HG03025 (cell line): ENCODE measurements around the gene TMEM266.

Source experiments
- ATAC-seq: cut with Tn5 transposase; IDR thresholded peaks from one replicate; pipeline ENCODE4 v1.9.1; 2021; ENCODE audit warnings: mild to moderate bottlenecking, moderate library complexity; ENCODE audit not compliant: unreplicated experiment, low FRiP score

Gene TMEM266

GRCh38 chr15:76223521-76223920 is 163.7 kb downstream of the TMEM266 start:
- no peak for ATAC-seq

DNA sequence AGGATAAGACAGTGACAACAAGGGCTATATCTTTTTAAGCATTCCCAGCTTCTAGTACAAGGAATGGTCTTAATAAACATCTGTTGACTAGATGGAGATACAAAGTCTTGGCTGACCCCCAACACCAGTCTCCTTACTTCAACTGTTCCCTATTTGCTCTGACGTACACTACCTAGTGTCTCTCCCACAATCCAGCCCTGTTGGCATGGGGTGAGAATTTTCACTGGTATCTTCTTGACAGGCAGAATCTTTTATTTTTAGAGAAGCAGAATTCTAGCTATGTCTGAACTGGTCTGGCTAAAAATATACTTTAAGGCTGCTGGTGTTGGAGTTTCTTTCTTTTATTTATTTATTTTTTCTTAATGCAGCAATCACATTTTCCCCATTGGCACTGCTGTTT is 169.5 kb downstream of the TMEM266 start:
- ATAC-seq = no peak

GRCh38 chr15:76233921-76234320 is 174.1 kb downstream of the TMEM266 start:
- no peak for ATAC-seq

DNA sequence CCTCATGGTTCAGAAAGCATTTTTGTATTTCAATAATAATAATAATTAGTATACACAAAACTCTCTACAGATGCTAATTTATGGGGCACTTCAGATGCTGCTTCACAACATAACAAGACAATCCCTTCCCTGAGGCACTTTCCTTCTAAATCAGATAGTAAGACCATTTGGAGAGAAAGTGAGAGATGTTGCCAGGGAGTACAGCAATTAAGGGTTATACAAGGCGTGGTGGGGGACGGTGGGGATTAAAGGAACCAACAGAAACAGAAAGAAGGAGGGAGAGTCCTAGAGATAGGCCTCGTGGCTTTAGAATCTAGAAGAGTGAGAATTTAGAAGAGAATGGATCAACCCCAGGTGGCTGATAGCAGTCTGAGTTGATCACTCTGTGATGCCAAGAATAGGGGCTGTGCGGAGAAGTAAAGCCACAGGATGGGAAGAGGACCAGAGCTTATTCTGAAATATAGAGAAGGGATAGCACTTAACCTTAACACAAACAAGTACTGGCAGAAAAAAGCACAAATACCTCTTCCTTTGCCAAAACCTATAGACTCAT is 174.6 kb downstream of the TMEM266 start:
- no peak for ATAC-seq

- ATAC-seq = no peak
Measured at GRCh38 chr15:76235186-76235826, 175.5 kb downstream of the TMEM266 start.

- no peak for ATAC-seq
Measured at GRCh38 chr15:76236350-76236749, 176.6 kb downstream of the TMEM266 start.

- ATAC-seq = no peak
Measured at GRCh38 chr15:76239786-76240185, 180.0 kb downstream of the TMEM266 start.

GRCh38 chr15:76245072-76245610 is 185.4 kb downstream of the TMEM266 start:
- no peak for ATAC-seq

- no peak for ATAC-seq
Measured at GRCh38 chr15:76251717-76252116, 191.9 kb downstream of the TMEM266 start.

DNA sequence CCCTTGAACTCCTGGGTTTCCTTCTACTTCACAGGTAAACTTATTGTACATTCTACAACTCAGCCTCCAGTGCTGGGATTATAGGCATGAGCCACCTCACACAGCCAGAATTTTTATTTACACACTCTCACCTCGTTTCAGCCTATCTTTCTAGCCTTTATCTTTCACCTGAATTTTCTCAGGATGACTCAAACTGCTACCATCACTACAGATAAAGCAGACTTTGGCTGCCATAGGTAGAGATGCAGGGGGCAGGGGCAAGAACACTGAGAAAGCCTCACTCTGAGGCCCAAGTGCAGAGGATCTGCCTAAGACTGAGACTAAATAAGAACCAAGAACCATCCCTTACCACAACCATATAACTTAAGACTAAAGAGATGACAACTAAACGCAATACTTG is 192.5 kb downstream of the TMEM266 start:
- no peak for ATAC-seq

DNA sequence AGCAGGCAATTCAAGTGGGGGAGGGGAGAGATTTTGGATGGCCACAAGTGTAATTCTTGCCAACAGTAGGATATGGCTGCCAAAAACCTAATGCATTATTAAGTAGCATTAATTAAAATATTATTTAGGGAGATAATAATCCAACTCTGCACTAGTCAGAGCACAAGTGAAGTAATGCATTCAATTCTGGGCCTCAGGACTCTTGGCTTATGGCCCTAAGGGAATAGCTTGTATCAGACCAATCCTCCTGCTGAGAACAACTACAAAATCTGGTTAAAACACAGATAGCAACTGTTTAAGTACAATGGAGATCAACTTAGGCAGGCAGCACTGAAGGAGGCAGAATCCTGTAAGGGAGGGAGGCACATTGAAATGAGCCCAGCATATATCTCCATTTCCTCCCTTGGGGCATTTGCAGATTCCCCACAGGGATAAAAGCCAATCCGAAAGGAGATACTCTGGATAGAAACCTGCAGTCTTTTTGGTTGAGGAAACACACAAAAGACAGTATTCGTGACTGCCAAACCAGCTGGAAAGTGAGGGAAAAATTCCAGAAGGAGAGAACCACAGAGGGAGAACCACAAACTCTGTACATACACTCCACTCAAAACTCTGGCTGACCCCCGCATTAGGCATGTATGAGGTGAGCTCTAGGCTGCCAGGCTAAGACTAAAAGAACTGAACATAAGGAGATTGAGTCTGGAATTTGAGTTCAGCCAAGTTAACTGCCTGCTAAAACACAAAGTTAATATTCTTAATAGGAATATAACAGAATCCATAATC is 194.1 kb downstream of the TMEM266 start:
- ATAC-seq = no peak
